Measurements from ENCODE around the gene PAPPA. TPM values are rescaled to one million over a fixed set of nuclear protein-coding genes. Genes with fewer than 3 reads are reported as not detected.

PAPPA gene
- total RNA-seq, 1 experiment from 2014 or later: 0.17 TPM

DNA sequence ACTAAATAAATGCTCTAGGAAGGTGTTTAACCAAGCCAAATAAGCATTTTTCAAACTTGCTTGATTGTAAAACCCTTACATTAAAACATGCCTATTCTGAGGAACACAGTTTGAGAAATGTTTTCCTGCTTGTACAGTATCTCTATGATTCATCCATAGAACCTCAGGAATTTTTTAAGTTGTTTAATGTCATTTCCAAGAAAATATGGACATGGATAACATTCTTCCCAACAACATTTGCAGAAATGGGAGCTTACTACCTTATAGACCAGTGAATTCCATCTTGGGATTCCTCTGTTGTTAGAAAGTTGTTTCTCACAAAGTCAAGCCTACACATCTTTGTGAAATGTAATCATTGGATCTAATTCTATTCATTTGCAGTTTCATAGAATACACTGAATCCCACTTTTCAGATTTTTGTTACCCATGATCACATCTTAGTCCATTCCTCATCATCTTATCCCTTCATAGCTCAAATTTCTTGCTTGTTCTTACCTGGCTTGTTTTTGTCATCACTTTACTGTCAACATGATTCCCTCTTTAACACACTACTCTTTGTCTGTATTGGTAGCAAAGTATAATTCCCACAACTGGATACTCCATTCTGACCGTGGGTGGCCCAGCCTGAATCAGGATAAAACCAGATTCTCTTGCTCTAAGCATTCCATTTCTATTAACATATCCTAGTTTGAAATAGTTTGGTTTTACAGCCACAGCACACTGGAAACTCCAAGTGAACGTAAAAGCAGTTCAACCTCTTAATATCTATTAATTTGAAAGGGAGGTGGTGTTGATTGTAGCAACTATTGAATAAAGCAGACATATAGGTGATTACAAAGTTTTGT is 49.4 kb upstream of the PAPPA start:
- Histone ChIP-seq H2AFZ (ENCODE audit: low read length) (no peak overlapping the region), H3K23me2 (ENCODE audit: insufficient read length, low read depth, low read length, poor library complexity, severe bottlenecking) (no peaks in the 10 kb centered on the region), H3K4me1 (ENCODE audit: insufficient read depth, low read length) (no peaks in the 10 kb centered on the region), H4K20me1 (ENCODE audit: control insufficient read depth, insufficient read depth, insufficient read length) (no peaks in the 10 kb centered on the region), H3K23ac (ENCODE audit: insufficient read length, low read depth, low read length) (no peak overlapping the region), H2BK5ac (ENCODE audit: insufficient read length, low read length) (no peak overlapping the region), H3K56ac (ENCODE audit: insufficient read length, low read depth, low read length) (no peak overlapping the region), H3K9me3 (ENCODE audit: control insufficient read depth, low read depth, low read length) (no peaks in the 10 kb centered on the region), H3T11ph (ENCODE audit: low read length) (no peak overlapping the region), H2BK20ac (ENCODE audit: low read depth, low read length, poor library complexity, severe bottlenecking) (no peak overlapping the region), H3K14ac (ENCODE audit: insufficient read depth, low read length) (no peak overlapping the region), H3K18ac (ENCODE audit: insufficient read length, low read depth, low read length) (no peak overlapping the region), H3K4ac (ENCODE audit: low read depth, low read length) (no peak overlapping the region), H3K9ac (ENCODE audit: extremely low read depth, insufficient read length, low read length) (no peak overlapping the region), H4K5ac (ENCODE audit: insufficient read length, low read depth, low read length) (no peak overlapping the region), H3K27ac (ENCODE audit: insufficient read length, low read depth, low read length) (no peak overlapping the region), H3K4me2 (ENCODE audit: insufficient read depth, insufficient read length, low read length) (no peak overlapping the region), H3K27me3 (ENCODE audit: insufficient read depth, low read length) (no peaks in the 10 kb centered on the region), H3K79me1 (ENCODE audit: insufficient read depth, low read depth, low read length, poor library complexity, severe bottlenecking) (no peaks in the 10 kb centered on the region), H4K91ac (ENCODE audit: insufficient read length, low read depth, low read length) (no peak overlapping the region), H2BK120ac (ENCODE audit: low read depth, low read length, poor library complexity, severe bottlenecking) (no peak overlapping the region), H4K8ac (replicated peaks; ENCODE audit: insufficient read length, low read depth, low read length) (no peak overlapping the region), H2BK12ac (ENCODE audit: insufficient read length, low read depth, low read length) (no peak overlapping the region), H2AK5ac (ENCODE audit: insufficient read length, low read length) (no peak overlapping the region), H2BK15ac (ENCODE audit: low read depth, low read length) (no peak overlapping the region), H3K79me2 (ENCODE audit: insufficient read depth, low read length) (no peaks in the 10 kb centered on the region)
- TF ChIP-seq, protein P1, sequence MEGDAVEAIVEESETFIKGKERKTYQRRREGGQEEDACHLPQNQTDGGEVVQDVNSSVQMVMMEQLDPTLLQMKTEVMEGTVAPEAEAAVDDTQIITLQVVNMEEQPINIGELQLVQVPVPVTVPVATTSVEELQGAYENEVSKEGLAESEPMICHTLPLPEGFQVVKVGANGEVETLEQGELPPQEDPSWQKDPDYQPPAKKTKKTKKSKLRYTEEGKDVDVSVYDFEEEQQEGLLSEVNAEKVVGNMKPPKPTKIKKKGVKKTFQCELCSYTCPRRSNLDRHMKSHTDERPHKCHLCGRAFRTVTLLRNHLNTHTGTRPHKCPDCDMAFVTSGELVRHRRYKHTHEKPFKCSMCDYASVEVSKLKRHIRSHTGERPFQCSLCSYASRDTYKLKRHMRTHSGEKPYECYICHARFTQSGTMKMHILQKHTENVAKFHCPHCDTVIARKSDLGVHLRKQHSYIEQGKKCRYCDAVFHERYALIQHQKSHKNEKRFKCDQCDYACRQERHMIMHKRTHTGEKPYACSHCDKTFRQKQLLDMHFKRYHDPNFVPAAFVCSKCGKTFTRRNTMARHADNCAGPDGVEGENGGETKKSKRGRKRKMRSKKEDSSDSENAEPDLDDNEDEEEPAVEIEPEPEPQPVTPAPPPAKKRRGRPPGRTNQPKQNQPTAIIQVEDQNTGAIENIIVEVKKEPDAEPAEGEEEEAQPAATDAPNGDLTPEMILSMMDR (conservative IDR thresholded peaks at IDR 0.05): no peak
- Mint-ChIP-seq H3K27me3 (ENCODE audit: low read depth) (no peaks in the 10 kb centered on the region; the same call in 1 of the 2 replicates), H3K4me1 (no peaks in the 10 kb centered on the region), H3K9me3 (peaks cover 0 to 2% of the 10 kb centered on the region in 2 experiments; a peak in 1 of 5 replicates), H3K27ac (no peak overlapping the region), H3K36me3 (ENCODE audit: insufficient read depth in 1 of 3, low read depth in 3 of 3) (0 out of 7 replicates have a peak, but pooled peaks cover 0 to 1% (median 0%) of the 10 kb centered on the region in 3 experiments), H3K4me3 (no peak overlapping the region)
- no peak for DNase-seq
- WGBS (ENCODE audit: extremely low coverage, insufficient read length, low lambda C conversion rate): no CpG with 5 or more reads among the region's 2 CpGs

Data from H9 (cell line).